ENCODE results near the gene ARHGEF4. TPM values are rescaled to one million over a fixed set of nuclear protein-coding genes. Genes with fewer than 3 reads are reported as not detected.

The ARHGEF4 gene
- total RNA-seq, 2 experiments from 2014 or later: 0.30 to 0.41 TPM

DNA sequence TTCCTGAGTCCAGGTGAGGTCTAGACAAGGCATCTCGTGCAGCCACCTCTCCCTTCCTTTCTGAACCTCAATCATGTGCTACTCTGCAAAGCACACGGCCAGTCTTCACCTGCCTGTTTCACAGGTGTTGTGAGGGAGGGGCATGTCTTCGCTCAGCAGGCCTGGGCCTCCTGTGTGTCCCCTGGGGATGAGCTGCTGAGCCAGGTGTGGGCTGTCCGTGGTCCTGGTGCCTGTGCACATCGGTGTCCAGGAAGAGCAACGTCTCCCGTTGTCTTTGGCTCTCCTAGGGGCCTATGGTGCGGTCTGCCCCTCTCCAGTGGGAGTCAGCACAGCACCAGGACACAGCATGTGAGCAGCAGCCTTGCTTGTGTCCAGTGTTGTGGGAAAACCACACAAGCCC lies 16.7 kb downstream of the ARHGEF4 start:
- H3K27me3 Mint-ChIP-seq: no peaks in the 10 kb centered on the region
- no peak for ATAC-seq
- CTCF ChIA-PET: interaction anchor here (1.4 kb wide), 1 partner anchor 56 kb away, joined by 4 read pairs; no protein-coding TSS in a partner anchor
- H3K4me1 Mint-ChIP-seq: no peaks in the 10 kb centered on the region
- no peak for DNase-seq
- no peak overlapping the region for H3K4me3 Mint-ChIP-seq
- H3K36me3 Mint-ChIP-seq: no peaks in the 10 kb centered on the region
- H3K27ac Mint-ChIP-seq: no peak overlapping the region
- H3K9me3 Mint-ChIP-seq (ENCODE audit: low read depth): no peaks in the 10 kb centered on the region

DNA sequence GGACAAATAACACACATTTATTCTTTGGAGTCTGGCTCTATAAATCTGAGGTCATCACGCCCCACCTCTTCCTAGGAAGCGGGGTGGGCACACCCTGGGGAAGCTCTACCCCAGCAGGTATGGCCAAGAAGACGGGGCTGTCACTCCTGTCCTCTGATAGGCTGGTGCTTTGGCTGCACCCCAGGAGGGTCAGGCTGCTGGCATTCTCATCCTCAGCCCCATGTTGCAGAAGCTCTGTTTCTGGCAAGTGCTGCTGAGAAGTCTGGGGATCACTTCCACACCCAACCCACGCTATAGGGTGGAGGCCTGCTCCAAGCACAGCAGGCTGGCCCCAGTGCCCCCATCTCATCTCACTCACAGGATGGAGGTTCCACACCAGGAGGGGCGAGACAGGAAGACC lies 17.6 kb downstream of the ARHGEF4 start:
- DNase-seq: no peak
- Mint-ChIP-seq H3K27ac (no peak overlapping the region), H3K27me3 (no peaks in the 10 kb centered on the region), H3K36me3 (no peaks in the 10 kb centered on the region), H3K9me3 (ENCODE audit: low read depth) (no peaks in the 10 kb centered on the region), H3K4me1 (no peaks in the 10 kb centered on the region), H3K4me3 (no peak overlapping the region)
- CTCF ChIA-PET: interaction anchor here (1.4 kb wide), 1 partner anchor 57 kb away, joined by 4 read pairs; no protein-coding TSS in a partner anchor
- ATAC-seq: no peak

DNA sequence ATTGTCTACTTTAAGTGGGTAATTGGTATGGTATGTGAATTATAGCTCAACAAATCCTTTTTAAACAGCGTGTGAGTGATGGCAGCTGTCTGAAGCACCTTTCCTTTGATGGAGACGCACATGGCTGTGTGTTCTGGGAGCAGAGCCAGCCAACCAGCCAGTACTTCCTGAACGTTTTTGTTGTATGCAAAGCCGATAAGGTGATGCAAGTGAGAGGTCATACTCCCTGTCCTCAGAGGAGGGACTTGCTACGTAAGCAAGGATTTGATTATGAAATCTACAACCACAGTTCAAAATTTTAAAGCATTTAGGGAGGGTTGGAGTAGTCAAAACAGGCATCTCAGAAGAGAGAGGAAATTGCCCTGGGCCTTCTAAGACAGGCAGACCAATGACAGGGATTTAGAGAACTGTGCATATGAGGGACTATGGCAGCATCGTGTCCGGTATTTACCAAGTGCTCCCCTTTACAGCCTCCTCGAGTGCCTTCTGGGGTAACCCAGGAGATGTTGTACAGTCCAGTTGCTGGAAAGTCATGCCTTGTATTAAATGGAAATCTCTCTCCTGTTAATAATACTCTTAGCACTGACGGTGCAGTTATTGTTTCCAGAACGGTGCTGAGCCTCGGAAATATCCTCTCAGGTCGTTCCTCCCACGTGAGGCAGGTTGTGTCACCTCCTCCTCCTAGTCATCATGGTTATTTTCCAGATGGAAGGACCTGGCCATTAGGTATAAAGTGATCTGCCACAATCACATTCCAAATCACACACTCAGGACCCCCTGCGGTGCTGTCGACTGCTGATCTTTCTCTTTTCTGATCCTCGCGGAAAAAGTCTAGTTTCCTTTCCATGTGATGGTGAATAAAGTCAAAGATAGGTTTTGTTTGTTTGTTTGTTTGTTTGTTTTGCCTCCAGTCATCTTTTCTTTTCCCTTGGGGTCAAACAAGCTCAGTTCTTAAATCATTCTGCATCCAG lies 28.4 kb downstream of the ARHGEF4 start:
- DNase-seq: no peak
- ATAC-seq: no peak
- CTCF ChIA-PET: interaction anchor here (16.3 kb wide), 1 partner anchor 67 kb away, joined by 271 read pairs; no protein-coding TSS in a partner anchor
- no peaks in the 10 kb centered on the region for H3K9me3 Mint-ChIP-seq (ENCODE audit: low read depth)
- H3K4me3 Mint-ChIP-seq: no peak overlapping the region
- no peaks in the 10 kb centered on the region for H3K4me1 Mint-ChIP-seq
- H3K27me3 Mint-ChIP-seq: peaks cover 6% of the 10 kb centered on the region
- H3K36me3 Mint-ChIP-seq: no peaks in the 10 kb centered on the region
- H3K27ac Mint-ChIP-seq: no peak overlapping the region

DNA sequence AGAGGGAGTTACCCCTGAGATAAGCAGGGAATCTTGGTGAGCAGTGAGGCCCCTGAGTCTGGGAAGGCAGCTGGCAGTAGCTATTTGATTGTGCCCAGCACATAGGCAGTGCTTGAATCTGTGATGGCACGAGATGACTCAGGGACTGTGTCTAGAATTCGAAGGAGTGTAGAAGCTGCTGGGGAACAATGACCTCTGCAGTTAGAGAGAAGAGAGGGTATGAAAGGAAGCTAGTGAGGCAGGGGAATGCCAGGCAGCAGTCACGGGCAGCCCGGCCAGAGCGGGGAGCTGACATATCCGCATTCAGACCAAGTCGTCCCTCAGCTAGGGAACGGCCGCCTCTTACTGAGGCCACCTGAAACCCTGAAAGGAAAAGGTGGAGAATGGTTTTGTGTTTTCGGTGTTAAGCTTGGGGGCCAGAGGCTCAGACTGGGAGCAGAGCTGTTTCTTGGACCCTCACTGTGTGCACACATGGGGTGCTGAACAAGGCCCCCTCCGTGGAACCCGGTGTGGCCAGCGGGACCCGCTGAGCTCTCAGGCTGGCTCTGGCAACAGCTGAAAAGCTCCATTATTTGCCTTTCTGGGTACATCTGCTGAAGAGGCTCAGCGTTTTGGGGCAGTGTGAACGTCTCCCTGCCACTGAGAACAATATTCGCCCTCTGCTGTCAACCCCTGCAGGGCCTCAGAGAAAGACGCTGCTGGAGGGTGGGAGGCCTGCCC lies 32.9 kb downstream of the ARHGEF4 start:
- ATAC-seq (no peak), DNase-seq (no peak)
- H3K4me3 Mint-ChIP-seq: no peak overlapping the region
- no peaks in the 10 kb centered on the region for H3K4me1 Mint-ChIP-seq
- no peaks in the 10 kb centered on the region for H3K9me3 Mint-ChIP-seq (ENCODE audit: low read depth)
- no peaks in the 10 kb centered on the region for H3K36me3 Mint-ChIP-seq
- H3K27ac Mint-ChIP-seq: no peak overlapping the region
- peaks cover 3% of the 10 kb centered on the region for H3K27me3 Mint-ChIP-seq
- CTCF ChIA-PET: interaction anchor here (0.9 to 16.3 kb wide), 2 partner anchors 60 to 72 kb away, joined by 3 to 271 read pairs; no protein-coding TSS in a partner anchor

DNA sequence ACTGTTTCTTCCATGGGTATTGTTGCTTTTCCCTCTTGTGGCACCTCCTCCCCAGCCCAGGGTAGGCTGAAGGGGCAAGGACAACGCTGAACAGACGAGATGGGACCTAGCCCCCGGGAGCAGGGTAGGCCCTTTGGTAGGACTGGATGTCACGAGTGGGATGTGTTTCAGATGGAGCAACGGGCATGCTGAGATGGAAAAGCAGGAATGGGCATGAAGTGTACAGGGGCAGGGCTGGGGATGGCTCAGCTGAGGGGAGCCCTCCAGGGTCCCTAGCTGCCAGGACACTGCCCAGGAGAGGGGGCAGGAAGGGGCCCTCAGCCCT lies 33.4 kb downstream of the ARHGEF4 start:
- Mint-ChIP-seq H3K4me1 (no peaks in the 10 kb centered on the region), H3K4me3 (no peak overlapping the region), H3K27ac (no peak overlapping the region), H3K36me3 (no peaks in the 10 kb centered on the region), H3K9me3 (ENCODE audit: low read depth) (no peaks in the 10 kb centered on the region), H3K27me3 (peaks cover 7% of the 10 kb centered on the region)
- ATAC-seq (no peak), DNase-seq (no peak)
- CTCF ChIA-PET: interaction anchor here (16.3 kb wide), 1 partner anchor 72 kb away, joined by 271 read pairs; no protein-coding TSS in a partner anchor

DNA sequence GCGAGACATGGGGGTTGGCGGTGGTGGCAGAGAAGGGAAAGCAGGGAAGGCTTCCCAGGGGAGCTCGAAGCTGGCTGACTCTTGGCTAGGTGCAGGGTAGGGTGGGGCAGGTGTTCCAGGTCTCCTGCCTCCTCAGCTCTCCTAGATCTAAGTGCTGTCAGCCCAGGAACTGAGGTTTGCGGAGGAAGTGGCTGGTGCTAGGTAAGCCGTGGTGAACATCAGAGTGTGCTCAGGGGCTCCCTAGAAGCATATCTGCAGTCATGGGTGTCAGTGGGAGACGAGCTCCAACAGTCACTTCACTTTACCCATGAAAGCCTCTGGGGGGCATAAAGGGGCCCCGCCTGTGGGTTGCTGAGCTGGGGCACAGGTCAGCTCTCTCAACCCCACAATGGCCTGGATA lies 34.1 kb downstream of the ARHGEF4 start:
- ATAC-seq (no peak), DNase-seq (no peak)
- CTCF ChIA-PET: interaction anchor here (16.3 kb wide), 1 partner anchor 73 kb away, joined by 271 read pairs; no protein-coding TSS in a partner anchor
- no peaks in the 10 kb centered on the region for H3K9me3 Mint-ChIP-seq (ENCODE audit: low read depth)
- H3K27me3 Mint-ChIP-seq: peaks cover 12% of the 10 kb centered on the region
- no peak overlapping the region for H3K4me3 Mint-ChIP-seq
- no peaks in the 10 kb centered on the region for H3K4me1 Mint-ChIP-seq
- H3K27ac Mint-ChIP-seq: no peak overlapping the region
- no peaks in the 10 kb centered on the region for H3K36me3 Mint-ChIP-seq

DNA sequence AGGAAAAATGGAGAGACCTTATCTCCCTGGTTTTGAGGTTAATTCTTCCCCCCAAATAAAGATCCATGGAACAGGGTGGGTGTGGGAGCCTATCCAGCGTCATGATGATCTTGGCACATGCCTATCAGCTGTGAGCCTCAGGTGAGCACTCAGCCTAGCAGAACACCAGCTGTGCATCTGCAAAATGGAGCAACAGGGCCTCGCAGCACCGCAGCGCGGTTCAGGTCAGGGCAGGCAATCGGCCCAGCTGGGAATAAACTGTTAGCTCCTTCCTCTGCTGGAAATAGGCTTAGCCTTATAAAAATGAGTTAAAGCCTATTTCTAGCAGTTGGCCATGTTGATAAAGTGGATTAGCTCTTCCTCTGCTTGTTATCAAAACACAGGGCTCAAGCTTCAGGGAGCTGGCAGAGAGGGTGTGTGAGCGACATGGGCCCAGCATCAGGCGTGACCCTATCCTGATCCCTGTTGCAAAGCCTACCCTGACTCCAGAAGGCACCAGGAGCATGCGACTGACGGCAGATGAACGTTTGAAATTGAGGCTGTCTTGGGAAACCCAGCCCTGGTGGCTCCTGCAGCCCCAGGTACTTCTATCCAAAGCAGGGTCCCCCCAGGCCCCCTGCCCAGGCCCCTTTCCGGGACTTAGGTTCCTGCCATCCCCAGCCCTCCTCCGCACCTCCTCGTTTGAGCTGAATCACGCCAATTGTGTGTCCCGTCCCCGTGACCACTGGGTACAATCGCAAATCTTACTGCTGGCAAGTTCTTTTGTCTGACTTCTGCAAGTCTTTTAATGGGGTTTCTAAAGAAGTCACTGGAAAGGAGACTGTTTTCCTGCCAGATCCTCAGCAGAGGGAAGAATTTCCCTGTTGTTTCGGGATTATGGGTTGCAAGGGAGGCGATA lies 35.4 kb downstream of the ARHGEF4 start:
- Mint-ChIP-seq H3K9me3 (ENCODE audit: low read depth) (no peaks in the 10 kb centered on the region), H3K4me1 (no peaks in the 10 kb centered on the region), H3K27me3 (peaks cover 11% of the 10 kb centered on the region), H3K27ac (no peak overlapping the region), H3K4me3 (no peak overlapping the region), H3K36me3 (no peaks in the 10 kb centered on the region)
- CTCF ChIA-PET: interaction anchor here (16.3 kb wide), 1 partner anchor 74 kb away, joined by 271 read pairs; no protein-coding TSS in a partner anchor
- DNase-seq (no peak), ATAC-seq (no peak)

DNA sequence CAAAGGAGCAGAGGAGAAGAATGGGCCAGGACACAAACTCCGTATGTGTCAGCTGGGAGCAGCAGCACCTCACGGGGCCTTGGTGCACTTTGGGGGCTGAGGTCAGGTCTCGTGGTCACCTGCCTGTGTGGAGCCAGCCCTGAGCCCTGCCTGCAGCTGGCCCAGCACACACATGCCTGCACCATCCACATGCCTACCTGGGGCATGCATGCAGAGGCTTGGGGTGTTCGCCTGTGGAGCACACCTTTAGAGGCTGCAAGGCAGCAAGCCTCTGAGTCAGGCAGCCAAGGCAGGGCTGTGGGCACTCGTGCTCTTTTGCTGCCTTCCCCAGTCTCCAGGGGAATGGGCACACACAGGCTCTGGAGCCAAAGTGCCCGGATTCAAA lies 36.0 kb downstream of the ARHGEF4 start:
- H3K4me1 Mint-ChIP-seq: no peaks in the 10 kb centered on the region
- peaks cover 13% of the 10 kb centered on the region for H3K27me3 Mint-ChIP-seq
- CTCF ChIA-PET: interaction anchor here (1.1 to 16.3 kb wide), 5 partner anchors 10 to 82 kb away, joined by 4 to 271 read pairs (median 8); no protein-coding TSS in a partner anchor
- H3K4me3 Mint-ChIP-seq: no peak overlapping the region
- H3K27ac Mint-ChIP-seq: no peak overlapping the region
- DNase-seq (no peak), ATAC-seq (no peak)
- no peaks in the 10 kb centered on the region for H3K9me3 Mint-ChIP-seq (ENCODE audit: low read depth)
- H3K36me3 Mint-ChIP-seq: no peaks in the 10 kb centered on the region

DNA sequence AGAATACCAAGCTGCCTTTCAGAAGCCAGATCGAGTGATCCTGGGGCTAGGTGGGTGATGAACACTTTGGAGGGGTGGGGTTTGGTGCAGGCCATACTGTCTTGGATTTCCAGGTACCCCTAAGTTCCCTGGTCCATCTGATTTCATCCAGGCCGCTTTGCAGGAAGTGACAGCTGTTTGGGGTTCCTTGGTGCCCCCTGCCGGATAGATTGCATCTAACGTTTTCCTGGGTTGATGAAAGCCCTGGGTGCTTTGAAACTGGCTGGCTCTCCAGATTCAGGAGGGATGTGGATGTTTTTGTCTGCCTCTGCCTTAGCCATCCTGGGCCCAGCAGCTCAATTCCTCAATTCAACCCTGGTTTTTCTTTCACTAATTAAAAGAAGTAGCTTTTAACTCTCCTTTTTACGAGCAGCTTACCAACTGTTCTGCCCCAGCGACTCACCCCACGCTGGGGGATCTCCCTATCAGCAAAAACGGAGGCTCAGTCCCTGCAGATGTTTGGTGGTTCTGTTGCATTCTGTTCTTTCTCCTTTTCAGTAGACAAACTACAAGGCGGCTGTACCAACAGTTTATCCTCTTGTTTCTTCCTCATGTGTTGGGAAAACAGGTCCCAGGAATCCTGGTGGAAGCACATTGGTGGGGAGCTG lies 37.1 kb downstream of the ARHGEF4 start:
- no peaks in the 10 kb centered on the region for H3K36me3 Mint-ChIP-seq
- no peaks in the 10 kb centered on the region for H3K4me1 Mint-ChIP-seq
- CTCF ChIA-PET: interaction anchor here (0.7 to 16.3 kb wide), 13 partner anchors 8 to 537 kb away, joined by 3 to 271 read pairs (median 4); no protein-coding TSS in a partner anchor
- peak; percentile 82 for DNase-seq
- no peaks in the 10 kb centered on the region for H3K9me3 Mint-ChIP-seq (ENCODE audit: low read depth)
- peak; percentile 83 for ATAC-seq
- no peak overlapping the region for H3K4me3 Mint-ChIP-seq
- H3K27me3 Mint-ChIP-seq: peaks cover 16% of the 10 kb centered on the region
- H3K27ac Mint-ChIP-seq: no peak overlapping the region

DNA sequence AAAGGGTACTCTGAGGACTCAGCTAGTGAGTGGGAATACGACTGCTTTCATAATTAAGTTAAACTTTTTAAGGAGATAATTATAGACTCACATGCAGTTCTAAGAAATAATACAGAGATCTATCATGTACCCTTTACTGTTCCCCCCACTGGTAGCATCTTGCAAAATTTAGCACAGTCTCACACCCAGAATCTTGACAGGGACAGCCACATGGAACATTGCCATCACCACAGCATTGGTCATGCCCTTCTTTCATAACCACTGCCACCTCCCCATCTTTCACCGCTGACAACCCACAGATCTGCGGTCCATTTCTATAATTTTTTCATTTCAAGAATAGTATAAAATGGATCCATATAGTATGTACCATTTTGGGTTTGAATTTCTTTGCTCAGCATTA lies 37.8 kb downstream of the ARHGEF4 start:
- H3K36me3 Mint-ChIP-seq: no peaks in the 10 kb centered on the region
- H3K4me1 Mint-ChIP-seq: no peaks in the 10 kb centered on the region
- CTCF ChIA-PET: interaction anchor here (1.2 to 16.3 kb wide), 7 partner anchors 36 to 166 kb away, joined by 3 to 271 read pairs (median 5); no protein-coding TSS in a partner anchor
- no peak overlapping the region for H3K27ac Mint-ChIP-seq
- no peaks in the 10 kb centered on the region for H3K9me3 Mint-ChIP-seq (ENCODE audit: low read depth)
- DNase-seq: no peak
- ATAC-seq: no peak
- peaks cover 18% of the 10 kb centered on the region for H3K27me3 Mint-ChIP-seq
- no peak overlapping the region for H3K4me3 Mint-ChIP-seq

DNA sequence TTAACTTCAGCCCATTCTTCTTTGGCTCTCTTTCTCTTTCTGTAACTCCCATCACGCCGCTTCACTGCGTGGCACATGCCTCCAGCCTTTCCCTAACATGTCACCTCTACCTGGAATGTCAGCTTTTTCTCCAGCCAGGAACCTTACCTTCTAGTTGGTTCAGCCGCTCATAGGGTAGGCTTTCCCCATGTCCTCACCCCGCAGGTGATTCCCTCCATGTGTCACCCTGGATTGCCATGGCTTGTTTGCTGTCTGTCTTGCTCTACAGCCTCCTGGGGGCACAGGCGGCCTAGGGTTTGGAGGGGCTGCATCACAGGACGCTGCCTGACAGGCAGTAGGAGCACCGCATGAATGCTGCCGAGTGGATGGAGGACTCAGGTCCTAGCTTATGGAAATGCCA lies 39.2 kb downstream of the ARHGEF4 start:
- peaks cover 18% of the 10 kb centered on the region for H3K27me3 Mint-ChIP-seq
- CTCF ChIA-PET: interaction anchor here (3.2 to 16.3 kb wide), 2 partner anchors 78 to 85 kb away, joined by 11 to 271 read pairs; no protein-coding TSS in a partner anchor
- DNase-seq (no peak), ATAC-seq (no peak)
- no peaks in the 10 kb centered on the region for H3K9me3 Mint-ChIP-seq (ENCODE audit: low read depth)
- no peaks in the 10 kb centered on the region for H3K4me1 Mint-ChIP-seq
- no peaks in the 10 kb centered on the region for H3K36me3 Mint-ChIP-seq
- H3K4me3 Mint-ChIP-seq: no peak overlapping the region
- no peak overlapping the region for H3K27ac Mint-ChIP-seq

DNA sequence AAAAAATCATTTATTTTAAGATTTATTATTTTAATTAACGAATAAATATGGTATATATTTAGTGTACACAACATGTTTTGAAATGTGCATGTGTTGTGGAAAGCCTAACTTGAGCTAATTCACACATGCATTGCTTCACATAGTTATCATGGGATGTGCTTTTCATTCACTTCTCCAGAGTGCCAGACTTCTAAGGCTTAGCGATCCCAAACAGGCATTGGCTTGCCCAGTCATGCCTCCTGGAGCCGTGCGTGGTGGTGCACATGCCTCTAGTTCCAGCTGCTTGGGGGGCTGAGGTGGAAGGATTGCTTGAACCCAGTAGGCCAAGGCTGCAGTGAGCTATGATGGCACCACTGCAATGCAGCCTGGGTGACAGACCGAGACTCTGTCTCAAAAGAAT lies 40.5 kb downstream of the ARHGEF4 start:
- CTCF ChIA-PET: interaction anchor here (16.3 kb wide), 1 partner anchor 79 kb away, joined by 271 read pairs; no protein-coding TSS in a partner anchor
- DNase-seq: no peak
- no peaks in the 10 kb centered on the region for H3K9me3 Mint-ChIP-seq (ENCODE audit: low read depth)
- peaks cover 18% of the 10 kb centered on the region for H3K27me3 Mint-ChIP-seq
- H3K4me1 Mint-ChIP-seq: no peaks in the 10 kb centered on the region
- H3K4me3 Mint-ChIP-seq: no peak overlapping the region
- no peak overlapping the region for H3K27ac Mint-ChIP-seq
- no peaks in the 10 kb centered on the region for H3K36me3 Mint-ChIP-seq
- no peak for ATAC-seq

Measured in activated CD8-positive, alpha-beta memory T cell treated with anti-CD3 and anti-CD28 coated beads, Interleukin-2, amount 10 ng/mL, durations not matched to agents 7 days and 5 days (primary cell).